H1 (cell line): ENCODE measurements around the gene ASB6. TPM values are rescaled to one million over a fixed set of nuclear protein-coding genes. Genes with fewer than 3 reads are reported as not detected.

Experiments used
- CTCF ChIA-PET: fragments of 300-600 bp; sonication (Branson Sonifier 250); formaldehyde crosslinking; loops from one replicate; lab custom pipeline; 2021; ENCODE audit not compliant: partially characterized antibody; lab: Charles Lee
- POLR2A ChIA-PET: fragments of 300-600 bp; sonication (Branson Sonifier 250); formaldehyde crosslinking; loops from one replicate; lab custom pipeline; 2021; ENCODE audit warnings: inconsistent platforms; ENCODE audit not compliant: partially characterized antibody; lab: Charles Lee
- DNase-seq, 2 experiments: peaks; one replicate each; pipeline versions ENCODE4 v3.0.0 to v3.0.0-alpha.2; 2010 to 2022; ENCODE audit warnings: low spot score in 2 of 2, low read depth in 1 of 2, mixed read lengths in 1 of 2
- FAIRE-seq: peaks from 2 replicates; lab custom pipeline; 2011; peaks lifted over from hg19 to GRCh38; lab: Jason Lieb, UNC
- H2AFZ ChIP-seq: 2 replicates; pipeline ENCODE4 v1.8.1; 2012; ENCODE audit warnings: low read length, inconsistent platforms
- H2AK5ac ChIP-seq: 2 replicates; pipeline ENCODE4 v1.6.1; 2013; ENCODE audit warnings: low read depth, low read length
- H2BK120ac ChIP-seq: replicated peaks from 2 replicates; pipeline ENCODE3; 2013; ENCODE audit warnings: low read depth, low read length, inconsistent platforms
- H2BK12ac ChIP-seq: 2 replicates; pipeline ENCODE4 v1.6.1; 2013; ENCODE audit warnings: low read depth, low read length
- H2BK15ac ChIP-seq: 2 replicates; pipeline ENCODE4 v1.6.1; 2013; ENCODE audit warnings: low read length
- H2BK20ac ChIP-seq: 2 replicates; pipeline ENCODE4 v1.6.1; 2013; ENCODE audit warnings: low read length
- H2BK5ac ChIP-seq: 2 replicates; pipeline ENCODE4 v1.6.1; 2013; ENCODE audit warnings: low read depth, low read length
- H3K14ac ChIP-seq: 2 replicates; pipeline ENCODE4 v1.6.1; 2013; ENCODE audit warnings: inconsistent platforms; ENCODE audit not compliant: insufficient read length
- H3K18ac ChIP-seq: 2 replicates; pipeline ENCODE4 v1.6.1; 2013; ENCODE audit warnings: low read length; ENCODE audit errors: extremely low read depth
- H3K23ac ChIP-seq: 2 replicates; pipeline ENCODE4 v1.6.1; 2013; ENCODE audit warnings: inconsistent platforms; ENCODE audit not compliant: insufficient read length
- H3K23me2 ChIP-seq: 2 replicates; pipeline ENCODE4 v1.6.1; 2013; ENCODE audit warnings: low read depth, low read length
- H3K27ac ChIP-seq: 2 replicates; pipeline ENCODE4 v1.6.1; 2011; ENCODE audit warnings: low read depth, low read length, inconsistent platforms
- H3K27me3 ChIP-seq, 4 experiments: replicated peaks in 1 of 4; 1 replicate in 1 of 4; 2 replicates in 3 of 4; pipeline versions ENCODE4 v1.6.1 to v1.8.1; 2011 to 2013; ENCODE audit warnings: low read length in 3 of 4, mild to moderate bottlenecking in 3 of 4, inconsistent platforms in 2 of 4, mixed read lengths in 2 of 4, moderate library complexity in 1 of 4; ENCODE audit not compliant: control insufficient read depth in 3 of 4, insufficient read depth in 3 of 4; ENCODE audit errors: extremely low read depth in 1 of 4
- H3K36me3 ChIP-seq, 4 experiments: 2 replicates each; pipeline versions ENCODE4 v1.6.1 to v1.8.1; 2011 to 2013; ENCODE audit warnings: mild to moderate bottlenecking in 4 of 4, low read length in 3 of 4, moderate library complexity in 2 of 4, control low read depth in 1 of 4, inconsistent platforms in 1 of 4; ENCODE audit not compliant: insufficient read depth in 4 of 4, control insufficient read depth in 2 of 4
- H3K4ac ChIP-seq: replicated peaks from 2 replicates; pipeline ENCODE3; 2013; ENCODE audit warnings: low read length, low read depth, mixed read lengths, inconsistent platforms; ENCODE audit not compliant: insufficient read length
- H3K4me1 ChIP-seq, 4 experiments: replicated peaks in 1 of 4; 1 replicate in 1 of 4; 2 replicates in 3 of 4; pipeline versions ENCODE4 v1.6.1 to v1.8.1; 2011 to 2013; ENCODE audit warnings: low read length in 3 of 4, inconsistent platforms in 2 of 4, mixed read lengths in 1 of 4; ENCODE audit not compliant: insufficient read depth in 4 of 4, control insufficient read depth in 3 of 4
- H3K4me2 ChIP-seq, 2 experiments: 2 replicates each; pipeline versions ENCODE4 v1.6.1 to v1.8.1; 2011 to 2013; ENCODE audit warnings: low read depth in 2 of 2, low read length in 2 of 2, control low read depth in 1 of 2, inconsistent platforms in 1 of 2, mild to moderate bottlenecking in 1 of 2; ENCODE audit not compliant: insufficient read depth in 1 of 2
- H3K4me3 ChIP-seq, 4 experiments: fragments of 200-600, 300-600 bp in 1 of 4; sonication (generic), shearing (Covaris generic), sonication (Bioruptor Twin) in 1 of 4; 2 replicates each; pipeline versions ENCODE4 v1.5.1 to v1.8.1; 2011 to 2016; ENCODE audit warnings: low read length in 4 of 4, low read depth in 3 of 4, control low read depth in 2 of 4, inconsistent platforms in 2 of 4, mild to moderate bottlenecking in 2 of 4, mixed read lengths in 1 of 4, moderate library complexity in 1 of 4; ENCODE audit not compliant: insufficient read depth in 2 of 4; ENCODE audit errors: extremely low read depth in 1 of 4
- H3K56ac ChIP-seq: replicated peaks from 2 replicates; pipeline ENCODE3; 2013; ENCODE audit warnings: low read depth, mild to moderate bottlenecking, mixed read lengths, low read length, inconsistent platforms; ENCODE audit not compliant: insufficient read length
- H3K79me1 ChIP-seq: 2 replicates; pipeline ENCODE4 v1.6.1; 2013; ENCODE audit warnings: low read depth, low read length, control low read depth
- H3K79me2 ChIP-seq, 2 experiments: 2 replicates each; pipeline versions ENCODE4 v1.6.1 to v1.8.1; 2012 to 2013; ENCODE audit warnings: low read length in 2 of 2, mild to moderate bottlenecking in 2 of 2, inconsistent platforms in 1 of 2; ENCODE audit not compliant: insufficient read depth in 2 of 2, control insufficient read depth in 1 of 2
- H3K9ac ChIP-seq, 4 experiments: replicated peaks in 1 of 4; 1 replicate in 1 of 4; 2 replicates in 3 of 4; pipeline versions ENCODE4 v1.6.1 to v1.8.1; 2011 to 2013; ENCODE audit warnings: low read depth in 3 of 4, low read length in 3 of 4, control low read depth in 2 of 4, mild to moderate bottlenecking in 2 of 4, moderate library complexity in 2 of 4, inconsistent platforms in 1 of 4; ENCODE audit errors: extremely low read depth in 1 of 4
- H3K9me3 ChIP-seq, 2 experiments: 2 replicates each; pipeline versions ENCODE4 v1.6.1 to v1.8.1; 2012 to 2013; ENCODE audit warnings: mild to moderate bottlenecking in 2 of 2, moderate library complexity in 2 of 2, control low read depth in 1 of 2, inconsistent platforms in 1 of 2, low read depth in 1 of 2, low read length in 1 of 2, mixed read lengths in 1 of 2; ENCODE audit not compliant: insufficient read depth in 2 of 2
- H4K20me1 ChIP-seq, 2 experiments: replicated peaks in 1 of 2; 2 replicates each; pipeline versions ENCODE3 to v1.8.1; 2011 to 2013; ENCODE audit warnings: inconsistent platforms in 2 of 2, low read length in 2 of 2, mild to moderate bottlenecking in 1 of 2; ENCODE audit not compliant: insufficient read depth in 2 of 2, control insufficient read depth in 1 of 2
- H4K5ac ChIP-seq: 2 replicates; pipeline ENCODE4 v1.6.1; 2013; ENCODE audit warnings: low read length, low read depth, mixed read lengths, inconsistent platforms; ENCODE audit not compliant: insufficient read length
- H4K8ac ChIP-seq: 2 replicates; pipeline ENCODE4 v1.8.0; 2013; ENCODE audit warnings: mild to moderate bottlenecking, moderate library complexity, low read length, inconsistent platforms; ENCODE audit not compliant: insufficient read depth; ENCODE audit errors: extremely low read depth
- H4K91ac ChIP-seq: replicated peaks from 2 replicates; pipeline ENCODE3; 2013; ENCODE audit warnings: low read length, mixed read lengths, inconsistent platforms; ENCODE audit not compliant: insufficient read length
- CTBP2 ChIP-seq: IDR thresholded peaks from 2 replicates; pipeline ENCODE4 v1.7.0; 2011; ENCODE audit warnings: borderline replicate concordance, mild to moderate bottlenecking, moderate library complexity, mixed read lengths, low read length; ENCODE audit not compliant: insufficient read depth, insufficient read length
- GABPA ChIP-seq: IDR thresholded peaks from 2 replicates; pipeline ENCODE4 v1.6.1; 2011; ENCODE audit warnings: mild to moderate bottlenecking, low read length, moderate library complexity, borderline replicate concordance; ENCODE audit not compliant: insufficient read depth
- KDM5A ChIP-seq: fragments of 200-600 bp; IDR thresholded peaks from 2 replicates; pipeline ENCODE4 v1.7.1; 2012; ENCODE audit warnings: mild to moderate bottlenecking, low read length, inconsistent platforms, mixed read lengths
- RBBP5 ChIP-seq: IDR thresholded peaks from 2 replicates; pipeline ENCODE4 v1.7.1; 2012; ENCODE audit warnings: low read depth, mild to moderate bottlenecking, inconsistent platforms, low read length, moderate library complexity, borderline replicate concordance
- SAP30 ChIP-seq: fragments of 300-600 bp; sonication (generic); IDR thresholded peaks from 2 replicates; pipeline ENCODE4 v1.7.1; 2012; ENCODE audit warnings: low read length, moderate library complexity, mild to moderate bottlenecking, inconsistent platforms; ENCODE audit not compliant: insufficient read depth, insufficient replicate concordance
- SRF ChIP-seq: IDR thresholded peaks from 2 replicates; pipeline ENCODE4 v1.6.1; 2011; ENCODE audit warnings: mild to moderate bottlenecking, low read depth, low read length, moderate library complexity
- YY1 ChIP-seq: IDR thresholded peaks from 2 replicates; pipeline ENCODE4 v1.6.1; 2011; ENCODE audit warnings: low read depth, mild to moderate bottlenecking, low read length
- WGBS, 2 experiments: shearing (Covaris generic) in 1 of 2; methylation state at CpG; one replicate each; pipeline versions ENCODE4 v1.1.6 to v1.1.7; 2013 to 2015; ENCODE audit warnings: low lambda C conversion rate in 2 of 2, mixed read lengths in 2 of 2, inconsistent platforms in 1 of 2, low coverage in 1 of 2, missing lambda C conversion rate in 1 of 2; ENCODE audit not compliant: insufficient replicate concordance in 2 of 2, insufficient coverage in 1 of 2, insufficient read length in 1 of 2; ENCODE audit errors: extremely low coverage in 1 of 2, missing lambda C conversion rate in 1 of 2; 5-methylcytosine and 5-hydroxymethylcytosine counted together
- polyA plus RNA-seq, 7 experiments: library from polyadenylated mRNA; depleted of rRNA in 3 of 7; stranded (reverse) in 5 of 7; unstranded in 2 of 7; fragments of >200 nt in 5 of 7; fragments of 200-250 nt in 2 of 7; gene quantifications; 1 replicate in 5 of 7; 2 replicates in 1 of 7; 4 replicates in 1 of 7; pipeline versions ENCODE4 v1.2.1 to v1.2.3, GENCODE V29; 2011 to 2013; ENCODE audit warnings: missing spikeins in 2 of 7, mixed read lengths in 2 of 7
- total RNA-seq: library from RNA; stranded (reverse); fragmentation: NEBNext Ultra II Directional; extraction: Animal tissue kit (Norgen Biotek cat#: 25700); gene quantifications from 2 replicates; pipeline ENCODE4 v1.2.1, GENCODE V29; 2021

ASB6 gene
- total and polyA plus RNA-seq, 2 of the 8 experiments (the other 6 are each of a cell fraction or from before 2014, with no cell fraction given), result 14.0 to 17.3 TPM

DNA sequence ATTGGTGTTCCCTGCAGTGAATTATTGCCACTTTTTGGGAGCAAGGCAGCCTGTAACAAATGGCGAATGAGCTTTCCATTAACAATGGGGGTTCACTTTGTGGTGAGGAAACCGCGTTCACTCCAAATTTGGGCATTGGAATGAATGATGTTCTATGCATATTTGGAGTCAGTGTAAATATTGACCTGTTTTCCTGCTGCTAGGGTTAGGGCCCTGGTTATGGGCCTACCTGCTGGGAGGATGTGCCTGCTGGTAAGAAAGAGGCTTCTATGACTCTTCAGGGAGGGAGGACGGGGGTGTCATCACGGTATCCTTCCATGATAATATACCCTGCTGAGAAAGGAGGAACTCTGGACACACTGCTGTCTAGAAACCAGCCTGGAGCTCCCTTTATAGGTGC, 50.0 kb downstream of the ASB6 start:
- no peak overlapping the region for H3K56ac ChIP-seq
- ChIA-PET POLR2A (interaction anchor here (1.2 kb wide), 1 partner anchor 131 kb away, joined by 3 read pairs; no protein-coding TSS in a partner anchor), CTCF (interaction anchor here (0.7 to 3.2 kb wide), 4 partner anchors 22 to 878 kb away, joined by 3 to 13 read pairs (median 4); no protein-coding TSS in a partner anchor)
- no peak overlapping the region for H2BK12ac ChIP-seq
- H2BK20ac ChIP-seq, result no peak overlapping the region
- H4K8ac ChIP-seq, result no peak overlapping the region
- H3K79me2 ChIP-seq, result no peaks in the 10 kb centered on the region
- no peak overlapping the region for H3K14ac ChIP-seq
- H2AFZ ChIP-seq, result no peak overlapping the region
- H3K36me3 ChIP-seq, result no peaks in the 10 kb centered on the region
- H3K9ac ChIP-seq, result no peak overlapping the region
- no peak overlapping the region for H3K4me3 ChIP-seq
- H3K4ac ChIP-seq, result no peak overlapping the region
- H3K27ac ChIP-seq, result no peak overlapping the region
- H3K27me3 ChIP-seq, result peaks cover 0 to 12% (median 9%) of the 10 kb centered on the region in 4 experiments; a peak in 4 of 7 replicates
- H4K5ac ChIP-seq, result no peak overlapping the region
- DNase-seq (no peak), FAIRE-seq (no peak)
- H3K4me2 ChIP-seq, result peak overlapping the region in 1 of 2 experiments; percentile 20; a peak in 2 of 4 replicates
- H3K23me2 ChIP-seq, result peaks cover 4% of the 10 kb centered on the region; the same call in 1 of the 2 replicates
- peaks cover 0 to 14% (median 8%) of the 10 kb centered on the region in 4 experiments; a peak in 6 of 7 replicates for H3K4me1 ChIP-seq
- TF ChIP-seq GABPA, result no peak
- no peak for TF ChIP-seq SAP30
- no peak for TF ChIP-seq CTBP2
- no peak for TF ChIP-seq YY1
- TF ChIP-seq SRF, result peak; percentile 89
- TF ChIP-seq RBBP5, result no peak
- no peak for TF ChIP-seq KDM5A
- no peaks in the 10 kb centered on the region for H3K79me1 ChIP-seq
- WGBS, 2 experiments, result 34% methylated on average over 5 of the region's 5 CpGs; no CpG with 5 or more reads in 1 of the 2 experiments
- H4K20me1 ChIP-seq, result no peaks in the 10 kb centered on the region
- no peaks in the 10 kb centered on the region for H3K9me3 ChIP-seq
- H2AK5ac ChIP-seq, result no peak overlapping the region
- H4K91ac ChIP-seq, result no peak overlapping the region
- no peak overlapping the region for H2BK5ac ChIP-seq
- H2BK15ac ChIP-seq, result 0 out of 2 replicates have a peak overlapping the region, but pooled peaks have one; percentile 73
- H3K18ac ChIP-seq, result no peak overlapping the region
- no peak overlapping the region for H3K23ac ChIP-seq
- H2BK120ac ChIP-seq, result no peak overlapping the region
